Right ventricle myocardium inferior (tissue), 1 donor: ENCODE results near the gene ELAVL3. TPM values are rescaled to one million over a fixed set of nuclear protein-coding genes. Genes with fewer than 3 reads are reported as not detected.
A peak's percentile ranks its signal among the peaks of the same experiment; 100 is the strongest.
"Not testable (repeated sequence)": the region's sequence is repeated elsewhere in the genome, so short reads cannot be mapped to it uniquely, and the experiment has no call there.

Experiments
- ATAC-seq: fragments of 200-7000 bp; cut with Tn5 transposase; one replicate; pipeline ENCODE4 v1.9.1; 2020; ENCODE audit warnings: mild to moderate bottlenecking, moderate library complexity
- DNase-seq: peaks from one replicate; pipeline ENCODE4 v3.0.0; 2021; ENCODE audit errors: missing footprints
- intact Hi-C: fragments of 100-400 bp; cut with DNase I; formaldehyde crosslinking; loops from one replicate; pipeline ENCODE4 v1.11.0; 2022
- total RNA-seq: library from RNA; stranded (reverse); fragmentation: NEBNext Ultra II Directional; extraction: Animal tissue kit (Norgen Biotek cat#: 25700); gene quantifications from one replicate; pipeline ENCODE4 v1.2.1, GENCODE V29; 2021
- donor health status: DM: no; HTN: yes; CAD: no; lungs with severe emphysema.

Gene ELAVL3
- total RNA-seq, 1 donor from 2014 or later: 0.35 TPM

DNA sequence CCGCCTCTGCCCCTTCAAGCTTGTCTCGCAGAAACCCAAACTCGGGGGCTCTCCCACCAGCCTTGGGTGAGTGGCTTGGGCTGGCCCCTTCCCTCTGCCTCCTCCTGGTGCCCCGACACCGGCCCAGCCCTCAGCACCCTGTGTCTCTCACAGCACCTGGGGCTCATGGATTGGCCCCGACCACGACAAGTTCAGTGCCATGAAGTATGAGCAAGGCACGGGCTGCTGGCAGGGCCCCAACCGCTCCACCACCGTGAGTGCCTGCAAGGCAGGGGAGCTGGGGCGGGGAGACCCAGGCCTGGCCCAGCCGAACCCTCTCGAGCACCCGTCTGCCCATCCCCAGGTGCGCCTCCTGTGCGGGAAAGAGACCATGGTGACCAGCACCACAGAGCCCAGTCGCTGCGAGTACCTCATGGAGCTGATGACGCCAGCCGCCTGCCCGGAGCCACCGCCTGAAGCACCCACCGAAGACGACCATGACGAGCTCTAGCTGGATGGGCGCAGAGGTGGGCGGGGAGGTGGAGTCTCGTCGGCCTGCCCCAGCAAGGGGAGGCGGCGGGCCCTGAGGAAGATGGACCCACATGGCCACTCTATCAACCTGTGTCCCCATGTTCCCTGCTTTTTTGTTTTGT is 31.8 kb downstream of the ELAVL3 start:
- DNase-seq (peak; percentile 42), ATAC-seq (no peak)
- intact Hi-C loops: loop anchor here (5.0 to 10.0 kb wide), 2 partner anchors 72 to 154 kb away; partner anchors contain the start of gene TSPAN16

GRCh38 chr19:11448410-11448809 is 32.4 kb downstream of the ELAVL3 start:
- intact Hi-C loops: loop anchor here (5.0 to 10.0 kb wide), 2 partner anchors 71 to 154 kb away; partner anchors contain the start of gene TSPAN16
- peak; percentile 27 for DNase-seq
- no peak for ATAC-seq

GRCh38 chr19:11447347-11448262 is 33.2 kb downstream of the ELAVL3 start:
- ATAC-seq (no peak), DNase-seq (peak; percentile 41)
- intact Hi-C loops: loop anchor here (5.0 to 10.0 kb wide), 2 partner anchors 70 to 153 kb away; partner anchors contain the start of gene TSPAN16

DNA sequence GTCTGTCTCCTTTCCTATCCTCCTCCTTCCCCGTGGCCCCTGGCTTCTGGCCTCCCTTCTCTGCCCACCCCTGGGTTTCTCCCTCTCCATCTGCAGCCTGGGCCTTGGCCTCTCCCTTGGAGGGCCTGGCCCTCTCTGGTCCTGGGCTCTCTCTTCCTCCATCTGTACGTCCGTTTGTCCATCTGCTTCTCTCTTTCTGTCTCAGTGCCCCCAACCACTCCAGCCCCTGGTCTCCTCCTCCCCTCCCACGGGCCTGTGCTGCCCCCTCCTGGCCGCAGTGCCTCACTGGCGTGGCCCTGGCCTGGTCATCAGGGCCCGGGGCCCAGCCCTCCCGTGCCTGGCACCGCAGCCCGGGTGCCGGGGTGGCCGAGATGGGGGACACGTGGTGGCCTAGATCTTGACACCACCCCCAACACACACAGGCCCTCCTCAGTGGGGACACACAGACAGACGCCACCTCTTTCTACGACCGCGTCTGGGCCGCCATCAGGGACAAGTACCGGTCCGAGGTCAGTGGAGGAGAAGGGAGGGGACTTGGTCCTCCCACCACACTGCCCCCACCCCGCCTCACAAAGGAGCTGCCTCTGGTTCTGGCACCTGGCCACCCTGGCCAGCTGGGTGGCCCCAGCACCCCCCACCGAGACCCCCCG is 34.1 kb downstream of the ELAVL3 start:
- DNase-seq (peak; percentile 86), ATAC-seq (peak; percentile 68)
- intact Hi-C loops: loop anchor here (5.0 to 10.0 kb wide), 2 partner anchors 69 to 152 kb away; partner anchors contain the start of gene TSPAN16

GRCh38 chr19:11446271-11446651 is 34.6 kb downstream of the ELAVL3 start:
- DNase-seq: peak; percentile 18
- no peak for ATAC-seq
- intact Hi-C loops: loop anchor here (5.0 to 10.0 kb wide), 2 partner anchors 69 to 151 kb away; partner anchors contain the start of gene TSPAN16

- DNase-seq (peak; percentile 43), ATAC-seq (no peak)
- intact Hi-C loops: loop anchor here (5.0 to 10.0 kb wide), 2 partner anchors 68 to 150 kb away; partner anchors contain the start of gene TSPAN16
Measured at GRCh38 chr19:11445141-11445540, 35.7 kb downstream of the ELAVL3 start.

DNA sequence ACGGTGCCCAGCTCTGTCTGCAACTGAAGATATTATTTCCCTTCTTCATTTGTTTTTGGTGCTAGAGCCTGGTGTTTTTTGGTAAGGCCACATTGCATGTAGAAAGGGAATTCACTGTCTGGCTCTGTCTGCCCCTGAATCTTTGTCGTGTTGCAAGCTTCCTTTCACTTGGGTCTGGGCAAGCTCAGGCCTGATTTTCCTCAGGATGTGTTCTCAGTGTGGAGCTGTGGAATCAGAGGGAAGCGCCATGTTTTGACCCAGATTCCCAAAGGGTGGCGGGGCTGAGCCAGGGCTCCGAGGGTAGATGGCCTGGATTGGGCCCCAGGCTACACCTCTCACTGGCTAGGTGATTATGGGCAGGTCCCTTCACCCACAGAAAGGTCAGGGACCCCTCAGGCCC is 36.8 kb downstream of the ELAVL3 start:
- intact Hi-C loops: loop anchor here (10.0 kb wide), 1 partner anchor 149 kb away; the partner anchor contains the start of gene TSPAN16
- ATAC-seq (no peak), DNase-seq (no peak)

DNA sequence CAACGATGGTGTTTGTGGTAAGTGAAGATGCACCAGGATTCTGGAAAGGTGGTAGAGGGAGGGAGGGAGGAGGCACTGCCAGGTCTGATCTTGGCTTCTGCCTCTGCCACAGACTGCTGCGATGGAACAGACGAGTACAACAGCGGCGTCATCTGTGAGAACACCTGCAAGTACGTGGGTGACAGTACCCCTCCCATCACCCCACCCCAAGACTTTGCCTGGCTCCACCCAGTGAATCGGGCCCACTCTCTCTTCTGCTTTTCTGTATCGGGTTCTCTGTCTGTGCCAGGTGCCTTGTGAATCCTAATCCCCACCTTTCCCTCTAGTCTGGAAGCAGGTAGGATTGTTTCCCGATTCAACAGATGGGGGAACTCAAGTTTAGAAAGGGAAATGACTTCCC is 42.9 kb downstream of the ELAVL3 start:
- DNase-seq (peak; percentile 20), ATAC-seq (no peak)
- intact Hi-C loops: no loop called here

- intact Hi-C loops: loop anchor here (2.0 kb wide), 2 partner anchors 61 to 69 kb away; partner anchors contain the start of genes SWSAP1 and ZNF653
- no peak for ATAC-seq
- DNase-seq: peak; percentile 67
Measured at GRCh38 chr19:11435833-11436313, 45.0 kb downstream of the ELAVL3 start.

DNA sequence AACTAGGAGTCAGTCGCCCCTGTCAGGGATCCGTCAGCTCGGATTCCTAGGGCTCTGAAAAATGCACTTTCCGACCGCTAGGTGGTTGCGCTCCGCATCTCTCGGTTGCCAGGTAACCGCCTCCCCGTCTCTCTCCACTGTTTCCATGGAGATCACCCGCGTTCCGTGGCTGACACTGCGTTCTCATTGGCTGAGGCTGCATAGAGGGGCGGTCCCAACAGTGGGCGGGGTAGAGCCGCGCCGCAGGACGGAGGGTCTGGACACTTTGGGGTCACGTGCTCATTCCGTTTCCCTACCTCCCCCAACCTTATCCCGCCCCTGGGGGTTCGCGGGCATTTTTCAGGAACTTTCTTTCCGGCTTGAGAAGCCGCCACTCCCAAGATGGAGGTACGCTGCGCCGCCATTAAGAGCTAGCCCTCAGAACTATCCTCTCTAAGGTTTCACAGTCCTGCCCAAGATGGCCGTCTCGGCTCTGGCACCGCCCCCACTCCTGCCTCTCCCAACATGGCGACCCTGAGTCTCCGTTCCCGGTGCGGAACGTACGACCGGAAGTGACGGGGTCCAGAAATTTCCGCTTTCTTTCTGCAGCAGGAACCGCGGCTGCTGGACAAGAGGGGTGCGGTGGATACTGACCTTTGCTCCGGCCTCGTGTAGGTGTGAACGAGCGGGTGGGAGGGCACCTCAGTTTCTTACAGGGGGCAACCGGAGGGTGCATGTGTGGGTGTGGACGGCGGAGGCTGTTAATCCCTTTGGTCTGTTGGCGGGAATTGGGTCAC is 45.6 kb downstream of the ELAVL3 start, which contains the start of the genes ODAD3 and PRKCSH:
Gene ODAD3 (minus strand): TSS at position 65 of the 776 bp plus-strand sequence. CDS start 105 bp downstream, outside the sequence.
Gene PRKCSH (plus strand): TSS at position 579 of the 776 bp plus-strand sequence. CDS start 483 bp downstream, outside the sequence.
- ATAC-seq (peak; percentile 98), DNase-seq (peak; percentile 99)
- intact Hi-C loops: loop anchor here (2.0 kb wide), 2 partner anchors 60 to 70 kb away; partner anchors contain the start of genes SWSAP1 and ZNF653

- DNase-seq (no peak), ATAC-seq (no peak)
- intact Hi-C loops: loop anchor here (2.0 kb wide), 2 partner anchors 60 to 70 kb away; partner anchors contain the start of genes SWSAP1 and ZNF653
Measured at GRCh38 chr19:11434703-11435056, 46.2 kb downstream of the ELAVL3 start.

DNA sequence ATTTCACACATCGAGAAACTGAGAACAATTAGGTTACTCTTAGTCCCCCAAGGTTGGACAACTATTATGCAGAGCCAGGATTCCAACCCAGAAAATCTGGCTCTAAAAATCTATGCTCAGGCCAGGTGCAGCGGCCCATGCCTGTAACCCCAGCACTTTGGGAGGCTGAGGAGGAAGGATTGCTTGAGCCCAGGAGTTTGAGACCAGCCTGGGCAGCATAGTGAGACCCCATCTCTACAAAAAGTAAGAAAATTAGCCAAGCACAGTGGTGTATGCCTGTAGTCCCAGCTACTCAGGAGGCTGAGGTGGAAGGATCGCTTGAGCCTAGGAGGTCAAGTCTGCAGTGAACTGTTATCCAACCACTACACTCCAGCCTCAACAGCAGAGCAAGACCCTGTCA is 47.3 kb downstream of the ELAVL3 start:
- ATAC-seq: not testable (repeated sequence)

DNA sequence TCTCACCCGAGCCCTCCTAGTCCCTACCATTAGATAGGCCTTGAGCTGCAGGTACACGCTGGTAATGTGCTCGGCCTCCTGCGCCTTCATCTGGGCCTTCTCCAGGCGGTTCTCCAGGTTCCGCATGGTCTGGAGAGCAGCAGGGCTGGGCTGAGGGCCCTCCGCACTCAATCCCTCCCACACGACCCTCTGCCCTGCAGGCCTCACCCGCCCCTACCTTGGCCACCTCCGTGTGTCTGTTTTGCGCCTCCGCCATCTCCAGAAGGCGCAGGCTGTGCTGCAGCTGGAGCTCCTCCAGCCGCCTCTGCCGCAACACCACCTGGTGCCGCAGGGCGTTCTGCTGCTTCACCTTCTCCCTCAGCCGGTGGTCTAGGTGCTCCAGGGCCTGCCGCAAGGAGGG is 54.2 kb downstream of the ELAVL3 start:
- DNase-seq (no peak), ATAC-seq (no peak)
- intact Hi-C loops: no loop called here

More for the DNA sequence above, 47.3 kb downstream of the ELAVL3 start:
- DNase-seq, intact Hi-C loops: not testable (repeated sequence)

- no peak for ATAC-seq
- intact Hi-C loops: no loop called here
- DNase-seq: no peak
Measured at GRCh38 chr19:11425719-11426457, 55.0 kb downstream of the ELAVL3 start.

DNA sequence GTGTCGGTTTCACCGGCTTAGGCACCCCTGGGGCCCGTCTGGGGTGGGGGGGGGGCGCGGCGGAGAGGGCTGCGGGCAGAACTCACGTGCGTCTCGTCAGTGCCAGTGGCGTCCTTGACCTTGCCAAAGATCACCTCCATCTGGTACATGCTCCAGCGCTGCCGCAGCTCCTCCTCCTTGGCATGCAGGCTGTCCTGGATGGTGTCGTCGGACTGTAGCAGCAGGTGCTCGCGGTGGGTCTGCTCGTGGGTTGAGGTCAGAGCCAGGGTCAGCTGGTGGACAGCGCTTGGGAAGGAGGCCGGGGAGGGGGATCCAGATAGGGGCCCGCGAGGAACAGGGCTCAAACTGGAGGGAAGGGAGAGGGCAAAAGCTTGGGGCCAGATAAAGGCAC is 57.1 kb downstream of the ELAVL3 start:
- no peak for DNase-seq

GRCh38 chr19:11423164-11423790 is 57.6 kb downstream of the ELAVL3 start:
- no peak for ATAC-seq
- DNase-seq: no peak
- intact Hi-C loops: no loop called here

More for the DNA sequence above, 57.1 kb downstream of the ELAVL3 start:
- no peak for ATAC-seq
- intact Hi-C loops: no loop called here
